HepG2 (cell line): Measurements from ENCODE around the gene LRRC25. TPM values are rescaled to one million over a fixed set of nuclear protein-coding genes. Genes with fewer than 3 reads are reported as not detected.

ENCODE experiments used
- ATF7-NPFF ChIP-seq: sonication (generic); formaldehyde crosslinking; IDR thresholded peaks from 2 replicates; pipeline ENCODE4 v1.8.1; 2023; ENCODE audit warnings: mild to moderate bottlenecking, low read depth, missing genetic modification reagents, moderate library complexity
- BORCS8-MEF2B ChIP-seq: sonication (generic); formaldehyde crosslinking; IDR thresholded peaks from 2 replicates; pipeline ENCODE4 v1.8.0; 2022; ENCODE audit warnings: mild to moderate bottlenecking, missing genetic modification reagents
- CBX2 ChIP-seq, 2 experiments: fragments of 200-600 bp in 1 of 2; sonication (generic); formaldehyde crosslinking in 1 of 2; IDR thresholded peaks; 2 replicates each; pipeline versions ENCODE4 v1.7.0 to v1.8.1; 2018 to 2022; ENCODE audit warnings: low read depth in 2 of 2, low read length in 1 of 2, mild to moderate bottlenecking in 1 of 2, missing genetic modification reagents in 1 of 2
- KDM5A ChIP-seq: fragments of 200-600 bp; sonication (generic); IDR thresholded peaks from 2 replicates; pipeline ENCODE4 v1.7.0; 2018; ENCODE audit warnings: antibody characterized with exemption, mild to moderate bottlenecking, low read length, borderline replicate concordance
- MATR3 ChIP-seq: sonication (generic); formaldehyde crosslinking; IDR thresholded peaks from 2 replicates; pipeline ENCODE4 v1.4.0; 2020; ENCODE audit warnings: missing genetic modification reagents
- MEF2D ChIP-seq: sonication (generic); formaldehyde crosslinking; IDR thresholded peaks from 2 replicates; pipeline ENCODE4 v1.5.1; 2020; ENCODE audit warnings: mild to moderate bottlenecking, missing genetic modification reagents
- PHF20 ChIP-seq: sonication (generic); formaldehyde crosslinking; IDR thresholded peaks from 2 replicates; pipeline ENCODE4 v1.5.0; 2020; ENCODE audit warnings: mild to moderate bottlenecking, missing genetic modification reagents
- SIN3B ChIP-seq: fragments of 150-350 bp; IDR thresholded peaks from 2 replicates; pipeline ENCODE4 v1.6.1; 2014; ENCODE audit warnings: low read length
- TAF1 ChIP-seq: sonication (generic); formaldehyde crosslinking; IDR thresholded peaks from 2 replicates; pipeline ENCODE4 v1.4.0; 2020; ENCODE audit warnings: missing genetic modification reagents
- TBL1XR1 ChIP-seq: fragments of 150-350 bp; IDR thresholded peaks from 2 replicates; pipeline ENCODE4 v1.6.1; 2014; ENCODE audit warnings: borderline replicate concordance, low read length; ENCODE audit not compliant: partially characterized antibody
- ZFP62 ChIP-seq: sonication (generic); formaldehyde crosslinking; IDR thresholded peaks from 2 replicates; pipeline ENCODE4 v1.4.0; 2020; ENCODE audit warnings: missing genetic modification reagents
- ZKSCAN5 ChIP-seq: sonication (generic); formaldehyde crosslinking; IDR thresholded peaks from 2 replicates; pipeline ENCODE4 v1.5.1; 2020; ENCODE audit warnings: mild to moderate bottlenecking, missing genetic modification reagents
- polyA plus RNA-seq, 8 experiments: library from polyadenylated mRNA; depleted of rRNA in 3 of 8; stranded (reverse) in 7 of 8; unstranded in 1 of 8; fragments of >200 nt; fragmentation: Illumina TruSeq in 4 of 8; extraction: Trizol in 4 of 8; gene quantifications; 2 replicates each; pipeline versions ENCODE4 v1.2.1 to v1.2.3, GENCODE V29; 2011 to 2016; ENCODE audit warnings: low read depth in 4 of 8, missing spikeins in 1 of 8, mixed read lengths in 1 of 8; ENCODE audit not compliant: insufficient read depth in 1 of 8
- total RNA-seq, 5 experiments: library from RNA; depleted of rRNA; stranded (reverse); fragments of >200 nt; fragmentation: Illumina TruSeq; extraction: Trizol; gene quantifications; 2 replicates each; pipeline ENCODE4 v1.2.3, GENCODE V29; 2016; ENCODE audit warnings: low read depth in 1 of 5
- TF ChIP-seq, protein P1 (sequence below): sonication (generic); formaldehyde crosslinking; IDR thresholded peaks from 2 replicates; pipeline ENCODE4 v1.8.0; 2022; ENCODE audit warnings: missing genetic modification reagents, low read depth, mild to moderate bottlenecking, borderline replicate concordance
- TF ChIP-seq, protein P2 (sequence below): sonication (generic); formaldehyde crosslinking; IDR thresholded peaks from 2 replicates; pipeline ENCODE4 v1.5.0; 2020; ENCODE audit warnings: mild to moderate bottlenecking, missing genetic modification reagents, borderline replicate concordance
- TF ChIP-seq, protein P3 (sequence below): sonication (generic); formaldehyde crosslinking; conservative IDR thresholded peaks from 2 replicates; pipeline ENCODE4 v1.8.0; 2022; ENCODE audit warnings: missing genetic modification reagents
- TF ChIP-seq, protein P4 (sequence below): sonication (generic); formaldehyde crosslinking; IDR thresholded peaks from 2 replicates; pipeline ENCODE4 v1.5.0; 2020; ENCODE audit warnings: mild to moderate bottlenecking, missing genetic modification reagents
- TF ChIP-seq, protein P5 (sequence below): sonication (generic); formaldehyde crosslinking; IDR thresholded peaks from 2 replicates; pipeline ENCODE4; 2020; ENCODE audit warnings: missing genetic modification reagents, mild to moderate bottlenecking, borderline replicate concordance

LRRC25 gene
- total and polyA plus RNA-seq, 2 of the 13 experiments (the other 11 are each of a cell fraction or from before 2014, with no cell fraction given), result 0.13 to 0.53 TPM

DNA sequence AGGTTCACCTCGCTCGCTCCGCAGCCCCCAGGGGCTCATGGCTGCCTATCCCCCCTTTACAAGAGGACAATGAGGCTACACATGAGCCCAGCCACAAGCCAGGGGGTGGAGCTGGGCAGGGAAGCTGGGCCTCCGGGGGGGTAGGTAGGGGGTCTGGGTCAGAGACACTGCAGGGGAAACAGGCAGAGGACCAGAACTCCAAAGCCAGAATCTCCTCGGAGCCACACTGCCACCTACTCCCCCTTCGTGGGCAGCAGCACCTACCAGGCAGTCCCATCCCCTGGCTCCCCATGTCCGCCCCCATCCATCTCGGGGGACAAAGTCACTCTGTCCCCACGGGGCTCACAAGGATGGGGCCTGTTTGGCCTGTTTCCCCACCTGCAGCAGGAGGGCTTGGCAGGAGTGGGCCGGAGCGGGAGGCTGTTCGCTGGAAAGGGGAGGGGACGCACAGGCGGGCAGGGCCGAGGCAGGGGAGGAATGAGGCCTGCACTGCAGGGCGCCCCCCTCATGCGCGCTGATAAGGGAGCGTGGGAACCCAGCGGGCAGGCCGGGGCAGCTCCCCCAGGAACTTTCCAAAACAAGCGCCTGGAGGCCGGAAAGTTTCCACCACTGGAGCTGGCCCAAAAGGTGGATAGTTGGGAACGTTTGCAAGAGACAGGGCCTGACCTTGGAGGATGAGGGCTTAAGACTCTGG is 41.1 kb upstream of the LRRC25 start (continued):
- TF ChIP-seq, protein P1, sequence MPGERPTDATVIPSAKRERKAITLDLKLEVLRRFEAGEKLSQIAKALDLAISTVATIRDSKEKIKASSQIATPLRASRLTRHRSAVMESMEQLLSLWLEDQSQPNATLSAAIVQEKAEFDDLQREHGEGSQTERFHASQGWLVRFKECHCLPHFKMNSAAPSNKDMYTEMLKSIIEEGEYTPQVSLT (CRISPR knock-in tag), result no peak
- no peak for TF ChIP-seq ATF7-NPFF (CRISPR knock-in tag)
- peak; percentile 88 for TF ChIP-seq BORCS8-MEF2B (CRISPR knock-in tag)
- no peak for TF ChIP-seq TBL1XR1
- no peak for TF ChIP-seq MATR3 (CRISPR knock-in tag)
- TF ChIP-seq, protein P2, sequence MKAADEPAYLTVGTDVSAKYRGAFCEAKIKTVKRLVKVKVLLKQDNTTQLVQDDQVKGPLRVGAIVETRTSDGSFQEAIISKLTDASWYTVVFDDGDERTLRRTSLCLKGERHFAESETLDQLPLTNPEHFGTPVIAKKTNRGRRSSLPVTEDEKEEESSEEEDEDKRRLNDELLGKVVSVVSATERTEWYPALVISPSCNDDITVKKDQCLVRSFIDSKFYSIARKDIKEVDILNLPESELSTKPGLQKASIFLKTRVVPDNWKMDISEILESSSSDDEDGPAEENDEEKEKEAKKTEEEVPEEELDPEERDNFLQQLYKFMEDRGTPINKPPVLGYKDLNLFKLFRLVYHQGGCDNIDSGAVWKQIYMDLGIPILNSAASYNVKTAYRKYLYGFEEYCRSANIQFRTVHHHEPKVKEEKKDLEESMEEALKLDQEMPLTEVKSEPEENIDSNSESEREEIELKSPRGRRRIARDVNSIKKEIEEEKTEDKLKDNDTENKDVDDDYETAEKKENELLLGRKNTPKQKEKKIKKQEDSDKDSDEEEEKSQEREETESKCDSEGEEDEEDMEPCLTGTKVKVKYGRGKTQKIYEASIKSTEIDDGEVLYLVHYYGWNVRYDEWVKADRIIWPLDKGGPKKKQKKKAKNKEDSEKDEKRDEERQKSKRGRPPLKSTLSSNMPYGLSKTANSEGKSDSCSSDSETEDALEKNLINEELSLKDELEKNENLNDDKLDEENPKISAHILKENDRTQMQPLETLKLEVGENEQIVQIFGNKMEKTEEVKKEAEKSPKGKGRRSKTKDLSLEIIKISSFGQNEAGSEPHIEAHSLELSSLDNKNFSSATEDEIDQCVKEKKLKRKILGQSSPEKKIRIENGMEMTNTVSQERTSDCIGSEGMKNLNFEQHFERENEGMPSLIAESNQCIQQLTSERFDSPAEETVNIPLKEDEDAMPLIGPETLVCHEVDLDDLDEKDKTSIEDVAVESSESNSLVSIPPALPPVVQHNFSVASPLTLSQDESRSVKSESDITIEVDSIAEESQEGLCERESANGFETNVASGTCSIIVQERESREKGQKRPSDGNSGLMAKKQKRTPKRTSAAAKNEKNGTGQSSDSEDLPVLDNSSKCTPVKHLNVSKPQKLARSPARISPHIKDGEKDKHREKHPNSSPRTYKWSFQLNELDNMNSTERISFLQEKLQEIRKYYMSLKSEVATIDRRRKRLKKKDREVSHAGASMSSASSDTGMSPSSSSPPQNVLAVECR (CRISPR knock-in tag), result peak; percentile 55; the same call in 1 of the 2 replicates
- no peak for TF ChIP-seq CBX2 (IDR thresholded peaks at IDR 0.05; ENCODE audit: low read depth, low read length)
- no peak for TF ChIP-seq CBX2 (CRISPR knock-in tag; IDR thresholded peaks at IDR 0.05; ENCODE audit: low read depth)
- TF ChIP-seq, protein P3, sequence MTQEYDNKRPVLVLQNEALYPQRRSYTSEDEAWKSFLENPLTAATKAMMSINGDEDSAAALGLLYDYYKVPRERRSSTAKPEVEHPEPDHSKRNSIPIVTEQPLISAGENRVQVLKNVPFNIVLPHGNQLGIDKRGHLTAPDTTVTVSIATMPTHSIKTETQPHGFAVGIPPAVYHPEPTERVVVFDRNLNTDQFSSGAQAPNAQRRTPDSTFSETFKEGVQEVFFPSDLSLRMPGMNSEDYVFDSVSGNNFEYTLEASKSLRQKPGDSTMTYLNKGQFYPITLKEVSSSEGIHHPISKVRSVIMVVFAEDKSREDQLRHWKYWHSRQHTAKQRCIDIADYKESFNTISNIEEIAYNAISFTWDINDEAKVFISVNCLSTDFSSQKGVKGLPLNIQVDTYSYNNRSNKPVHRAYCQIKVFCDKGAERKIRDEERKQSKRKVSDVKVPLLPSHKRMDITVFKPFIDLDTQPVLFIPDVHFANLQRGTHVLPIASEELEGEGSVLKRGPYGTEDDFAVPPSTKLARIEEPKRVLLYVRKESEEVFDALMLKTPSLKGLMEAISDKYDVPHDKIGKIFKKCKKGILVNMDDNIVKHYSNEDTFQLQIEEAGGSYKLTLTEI, result no peak
- no peak for TF ChIP-seq SIN3B
- TF ChIP-seq, protein P4, sequence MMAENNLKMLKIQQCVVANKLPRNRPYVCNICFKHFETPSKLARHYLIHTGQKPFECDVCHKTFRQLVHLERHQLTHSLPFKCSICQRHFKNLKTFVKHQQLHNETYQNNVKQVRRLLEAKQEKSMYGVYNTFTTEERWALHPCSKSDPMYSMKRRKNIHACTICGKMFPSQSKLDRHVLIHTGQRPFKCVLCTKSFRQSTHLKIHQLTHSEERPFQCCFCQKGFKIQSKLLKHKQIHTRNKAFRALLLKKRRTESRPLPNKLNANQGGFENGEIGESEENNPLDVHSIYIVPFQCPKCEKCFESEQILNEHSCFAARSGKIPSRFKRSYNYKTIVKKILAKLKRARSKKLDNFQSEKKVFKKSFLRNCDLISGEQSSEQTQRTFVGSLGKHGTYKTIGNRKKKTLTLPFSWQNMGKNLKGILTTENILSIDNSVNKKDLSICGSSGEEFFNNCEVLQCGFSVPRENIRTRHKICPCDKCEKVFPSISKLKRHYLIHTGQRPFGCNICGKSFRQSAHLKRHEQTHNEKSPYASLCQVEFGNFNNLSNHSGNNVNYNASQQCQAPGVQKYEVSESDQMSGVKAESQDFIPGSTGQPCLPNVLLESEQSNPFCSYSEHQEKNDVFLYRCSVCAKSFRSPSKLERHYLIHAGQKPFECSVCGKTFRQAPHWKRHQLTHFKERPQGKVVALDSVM, result no peak
- TF ChIP-seq KDM5A, result no peak
- TF ChIP-seq, protein P5, sequence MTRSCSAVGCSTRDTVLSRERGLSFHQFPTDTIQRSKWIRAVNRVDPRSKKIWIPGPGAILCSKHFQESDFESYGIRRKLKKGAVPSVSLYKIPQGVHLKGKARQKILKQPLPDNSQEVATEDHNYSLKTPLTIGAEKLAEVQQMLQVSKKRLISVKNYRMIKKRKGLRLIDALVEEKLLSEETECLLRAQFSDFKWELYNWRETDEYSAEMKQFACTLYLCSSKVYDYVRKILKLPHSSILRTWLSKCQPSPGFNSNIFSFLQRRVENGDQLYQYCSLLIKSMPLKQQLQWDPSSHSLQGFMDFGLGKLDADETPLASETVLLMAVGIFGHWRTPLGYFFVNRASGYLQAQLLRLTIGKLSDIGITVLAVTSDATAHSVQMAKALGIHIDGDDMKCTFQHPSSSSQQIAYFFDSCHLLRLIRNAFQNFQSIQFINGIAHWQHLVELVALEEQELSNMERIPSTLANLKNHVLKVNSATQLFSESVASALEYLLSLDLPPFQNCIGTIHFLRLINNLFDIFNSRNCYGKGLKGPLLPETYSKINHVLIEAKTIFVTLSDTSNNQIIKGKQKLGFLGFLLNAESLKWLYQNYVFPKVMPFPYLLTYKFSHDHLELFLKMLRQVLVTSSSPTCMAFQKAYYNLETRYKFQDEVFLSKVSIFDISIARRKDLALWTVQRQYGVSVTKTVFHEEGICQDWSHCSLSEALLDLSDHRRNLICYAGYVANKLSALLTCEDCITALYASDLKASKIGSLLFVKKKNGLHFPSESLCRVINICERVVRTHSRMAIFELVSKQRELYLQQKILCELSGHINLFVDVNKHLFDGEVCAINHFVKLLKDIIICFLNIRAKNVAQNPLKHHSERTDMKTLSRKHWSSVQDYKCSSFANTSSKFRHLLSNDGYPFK (CRISPR knock-in tag), result peak; percentile 46; the same call in 1 of the 2 replicates
- no peak for TF ChIP-seq TAF1 (CRISPR knock-in tag)
- no peak for TF ChIP-seq ZFP62 (CRISPR knock-in tag)
- 0 out of 2 replicates have a peak, but pooled peaks have one; percentile 30 for TF ChIP-seq MEF2D (CRISPR knock-in tag)
- no peak for TF ChIP-seq PHF20
- no peak for TF ChIP-seq ZKSCAN5
